ACC112 (cell line): ENCODE data around the gene MAGOHB.
"Not testable (repeated sequence)": the region's sequence is repeated elsewhere in the genome, so short reads cannot be mapped to it uniquely, and the experiment has no call there.

Experiments used
- H2AFZ ChIP-seq: fragments of 200-600 bp; sonication (generic); one replicate; pipeline ENCODE4 v1.6.0; 2017; ENCODE audit warnings: antibody characterized with exemption, low read length; ENCODE audit not compliant: unreplicated experiment
- H3K27ac ChIP-seq: fragments of 200-600 bp; sonication (generic); 2 replicates; pipeline ENCODE4 v1.5.1; 2014; ENCODE audit warnings: low read depth, mild to moderate bottlenecking, antibody characterized with exemption, low read length, moderate library complexity
- H3K27me3 ChIP-seq: fragments of 200-600 bp; sonication (generic); 2 replicates; pipeline ENCODE4 v1.6.1; 2014; ENCODE audit warnings: mild to moderate bottlenecking, antibody characterized with exemption, low read length, moderate library complexity, mixed read lengths; ENCODE audit not compliant: insufficient read depth
- H3K36me3 ChIP-seq: fragments of 200-600 bp; sonication (generic); 2 replicates; pipeline ENCODE4 v1.6.1; 2016; ENCODE audit warnings: mild to moderate bottlenecking, antibody characterized with exemption, low read length, moderate library complexity, mixed read lengths; ENCODE audit not compliant: insufficient read depth
- H3K4me1 ChIP-seq: fragments of 200-600 bp; sonication (generic); one replicate; pipeline ENCODE4 v1.6.1; 2016; ENCODE audit warnings: low read length, mixed read lengths; ENCODE audit not compliant: insufficient read depth, unreplicated experiment, control insufficient read depth
- H3K4me3 ChIP-seq: fragments of 200-600 bp; sonication (generic); 2 replicates; pipeline ENCODE4 v1.5.1; 2014; ENCODE audit warnings: mild to moderate bottlenecking, low read depth, low read length
- H3K79me2 ChIP-seq: fragments of 200-600 bp; sonication (generic); one replicate; pipeline ENCODE4 v1.6.0; 2016; ENCODE audit warnings: low read length; ENCODE audit not compliant: control insufficient read depth, unreplicated experiment, insufficient read depth

Gene MAGOHB

GRCh38 chr12:10582704-10583103 lies 30.7 kb downstream of the MAGOHB start:
- H3K27me3 ChIP-seq: no peaks in the 10 kb centered on the region
- no peak overlapping the region for H2AFZ ChIP-seq
- no peak overlapping the region for H3K4me3 ChIP-seq
- no peak overlapping the region for H3K27ac ChIP-seq
- H3K36me3 ChIP-seq: peaks cover 10% of the 10 kb centered on the region
- no peaks in the 10 kb centered on the region for H3K79me2 ChIP-seq
- H3K4me1 ChIP-seq: no peaks in the 10 kb centered on the region

DNA sequence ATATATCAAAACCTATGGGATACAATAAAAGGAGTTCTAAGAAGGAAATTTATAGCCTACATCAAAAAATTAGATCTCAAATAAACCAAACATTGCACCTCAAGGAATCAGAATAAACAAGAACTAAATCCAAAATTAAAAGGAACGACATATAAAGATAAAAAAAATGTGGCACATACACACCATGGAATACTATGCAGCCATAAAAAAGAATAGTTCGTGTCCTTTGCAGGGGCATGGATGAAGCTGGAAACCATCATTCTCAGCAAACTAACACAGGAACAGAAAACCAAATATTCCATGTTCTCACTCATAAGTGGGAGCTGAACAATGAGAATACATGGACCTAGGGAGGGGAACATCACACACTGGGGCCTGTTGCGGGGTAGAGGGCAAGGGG lies 31.3 kb downstream of the MAGOHB start:
- H3K27ac ChIP-seq, H3K36me3 ChIP-seq, H2AFZ ChIP-seq, H3K79me2 ChIP-seq, H3K4me1 ChIP-seq, H3K4me3 ChIP-seq, H3K27me3 ChIP-seq: not testable (repeated sequence)

DNA sequence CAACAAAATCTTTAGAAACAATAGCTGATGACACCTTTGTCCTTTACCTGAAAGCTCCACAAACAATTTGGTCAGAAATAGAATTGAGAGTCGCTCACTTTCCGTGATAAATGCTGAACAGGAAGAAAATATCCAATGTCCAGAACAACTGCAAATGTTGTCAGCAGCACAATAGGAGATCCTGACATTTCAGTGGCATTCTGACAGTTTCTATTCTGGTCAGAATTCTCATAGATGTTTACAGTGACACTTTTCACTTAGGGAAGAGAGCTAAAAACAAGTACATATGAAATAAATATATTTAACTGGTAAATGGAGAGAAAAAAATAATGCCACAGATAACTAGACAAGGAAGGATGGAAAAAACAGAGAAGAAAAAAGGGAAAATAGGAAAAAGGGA lies 39.1 kb downstream of the MAGOHB start:
- peaks cover 6% of the 10 kb centered on the region for H3K4me1 ChIP-seq
- no peaks in the 10 kb centered on the region for H3K79me2 ChIP-seq
- no peaks in the 10 kb centered on the region for H3K27me3 ChIP-seq
- no peak overlapping the region for H3K27ac ChIP-seq
- no peak overlapping the region for H3K4me3 ChIP-seq
- H2AFZ ChIP-seq: no peak overlapping the region
- H3K36me3 ChIP-seq: no peaks in the 10 kb centered on the region

DNA sequence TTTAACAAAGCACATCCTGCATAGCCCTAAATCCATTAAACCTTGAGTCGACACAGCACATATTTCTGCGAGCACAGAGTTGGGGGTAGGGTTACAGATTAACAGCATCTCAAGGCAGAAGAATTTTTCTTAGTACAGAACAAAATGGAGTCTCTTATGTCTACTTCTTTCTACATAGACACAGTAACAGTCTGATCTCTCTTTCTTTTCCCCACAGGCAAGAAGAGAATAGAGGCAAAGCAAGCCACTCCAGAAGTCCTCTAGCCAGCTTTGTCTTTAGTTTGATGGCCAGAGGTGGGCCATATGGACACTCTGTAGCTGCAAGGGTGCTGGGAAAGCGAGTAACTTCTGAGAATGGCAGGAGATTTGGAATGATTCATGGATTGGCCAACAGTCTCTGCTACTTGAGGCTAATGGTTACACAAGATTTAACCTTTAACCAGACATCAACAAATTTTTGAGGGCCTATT lies 41.4 kb downstream of the MAGOHB start:
- H2AFZ ChIP-seq, H3K79me2 ChIP-seq: not testable (repeated sequence)
- H3K27ac ChIP-seq: 0 out of 2 replicates have a peak overlapping the region, but pooled peaks have one; percentile 17

DNA sequence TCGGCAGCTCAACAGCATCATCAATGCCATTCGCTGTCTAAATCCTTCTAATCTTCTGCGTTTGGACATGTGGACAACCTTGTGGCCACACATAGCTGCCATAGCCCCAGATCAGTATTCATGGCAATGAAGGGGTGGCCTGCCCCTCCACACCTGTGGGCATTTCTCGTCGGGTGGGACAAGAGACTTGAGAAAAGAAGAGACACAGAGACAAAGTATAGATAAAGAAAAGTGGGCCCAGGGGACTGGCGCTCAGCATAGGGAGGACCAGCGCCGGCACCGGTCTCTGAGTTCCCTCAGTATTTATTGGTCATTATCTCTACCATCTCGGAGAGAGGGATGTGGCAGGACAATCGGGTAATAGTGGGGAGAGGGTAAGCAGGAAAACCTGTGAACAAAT lies 42.3 kb downstream of the MAGOHB start:
- peaks cover 6% of the 10 kb centered on the region for H3K4me1 ChIP-seq
- no peak overlapping the region for H2AFZ ChIP-seq
- H3K36me3 ChIP-seq: no peaks in the 10 kb centered on the region
- no peak overlapping the region for H3K27ac ChIP-seq
- no peaks in the 10 kb centered on the region for H3K79me2 ChIP-seq
- no peaks in the 10 kb centered on the region for H3K27me3 ChIP-seq
- H3K4me3 ChIP-seq: no peak overlapping the region

More for the DNA sequence above, 41.4 kb downstream of the MAGOHB start:
- H3K4me1 ChIP-seq, H3K36me3 ChIP-seq, H3K27me3 ChIP-seq, H3K4me3 ChIP-seq: not testable (repeated sequence)

DNA sequence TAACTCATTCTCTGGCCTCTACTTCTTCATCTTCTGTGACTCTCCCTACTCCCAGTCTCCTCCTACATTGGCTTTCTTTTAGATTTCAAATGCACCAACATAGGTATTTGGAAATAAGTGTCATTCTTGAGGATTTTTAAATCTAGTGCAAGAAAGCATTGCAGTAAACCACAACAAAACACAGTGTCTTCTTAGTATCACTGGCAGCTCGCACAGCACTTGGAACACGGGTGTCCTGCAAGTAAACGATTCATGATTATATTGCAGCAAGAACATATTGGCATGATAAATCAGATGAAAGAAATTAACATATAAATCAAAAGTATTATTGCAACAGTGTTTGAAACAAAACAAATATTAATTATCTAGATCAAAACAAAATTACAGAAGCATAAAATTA lies 45.6 kb downstream of the MAGOHB start:
- H3K27me3 ChIP-seq: no peaks in the 10 kb centered on the region
- no peak overlapping the region for H2AFZ ChIP-seq
- H3K27ac ChIP-seq: no peak overlapping the region
- H3K79me2 ChIP-seq: no peaks in the 10 kb centered on the region
- peaks cover 3% of the 10 kb centered on the region for H3K4me1 ChIP-seq
- H3K36me3 ChIP-seq: no peaks in the 10 kb centered on the region
- no peak overlapping the region for H3K4me3 ChIP-seq

DNA sequence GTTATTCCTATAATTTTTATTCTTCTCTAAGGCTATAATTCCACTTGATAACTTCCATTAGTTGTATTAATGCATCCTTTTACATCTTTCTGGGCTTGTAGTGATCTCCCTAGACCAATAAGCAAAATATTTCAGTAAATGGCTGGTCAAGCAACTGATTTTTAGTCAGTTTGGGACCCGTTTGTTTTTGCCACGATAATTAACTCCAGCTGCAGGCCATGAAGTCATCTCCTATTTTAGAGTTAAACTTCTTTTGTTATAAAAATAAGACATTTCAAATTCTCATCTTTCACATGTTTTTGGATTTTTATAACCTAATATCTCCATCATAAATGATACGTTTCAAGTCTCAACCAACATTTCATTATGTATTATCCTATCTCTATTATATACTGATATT lies 49.4 kb downstream of the MAGOHB start:
- H3K4me1 ChIP-seq: peaks cover 5% of the 10 kb centered on the region

GRCh38 chr12:10563002-10563401 lies 50.4 kb downstream of the MAGOHB start:
- Histone ChIP-seq H3K36me3 (no peaks in the 10 kb centered on the region), H2AFZ (no peak overlapping the region), H3K27me3 (no peaks in the 10 kb centered on the region), H3K27ac (no peak overlapping the region), H3K79me2 (no peaks in the 10 kb centered on the region), H3K4me3 (no peak overlapping the region), H3K4me1 (peaks cover 5% of the 10 kb centered on the region)

More for the DNA sequence above, 49.4 kb downstream of the MAGOHB start:
- H3K36me3 ChIP-seq: no peaks in the 10 kb centered on the region
- no peak overlapping the region for H3K4me3 ChIP-seq
- H3K79me2 ChIP-seq: no peaks in the 10 kb centered on the region
- H3K27me3 ChIP-seq: no peaks in the 10 kb centered on the region
- no peak overlapping the region for H2AFZ ChIP-seq
- H3K27ac ChIP-seq: no peak overlapping the region

GRCh38 chr12:10562306-10562933 lies 51.0 kb downstream of the MAGOHB start:
- H3K27me3 ChIP-seq: no peaks in the 10 kb centered on the region
- H3K36me3 ChIP-seq: no peaks in the 10 kb centered on the region
- H3K27ac ChIP-seq: no peak overlapping the region
- H3K4me3 ChIP-seq: no peak overlapping the region
- no peak overlapping the region for H2AFZ ChIP-seq
- no peaks in the 10 kb centered on the region for H3K79me2 ChIP-seq
- peaks cover 5% of the 10 kb centered on the region for H3K4me1 ChIP-seq

DNA sequence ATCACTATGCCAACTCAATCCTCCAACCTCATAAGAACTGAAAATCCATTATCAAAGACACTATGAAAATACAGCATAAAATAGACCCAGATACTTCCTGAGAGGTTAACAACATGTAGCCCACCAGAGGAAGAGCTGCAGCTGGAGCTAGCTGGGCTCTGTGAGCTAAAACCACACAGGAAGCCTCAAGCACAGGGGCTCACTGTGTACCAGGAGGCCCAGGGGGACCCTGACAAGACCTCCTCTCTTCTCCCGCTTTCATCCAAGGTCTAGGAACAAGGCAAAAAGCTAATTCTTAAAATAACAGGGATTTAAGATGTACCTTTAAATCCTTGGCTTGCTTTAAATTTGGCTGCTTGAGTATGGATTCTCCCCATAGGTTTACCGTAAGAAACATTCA lies 54.2 kb downstream of the MAGOHB start:
- Histone ChIP-seq H3K27ac (no peak overlapping the region), H3K4me1 (peaks cover 5% of the 10 kb centered on the region), H3K36me3 (no peaks in the 10 kb centered on the region), H3K79me2 (no peaks in the 10 kb centered on the region), H3K4me3 (no peak overlapping the region), H3K27me3 (no peaks in the 10 kb centered on the region), H2AFZ (no peak overlapping the region)

DNA sequence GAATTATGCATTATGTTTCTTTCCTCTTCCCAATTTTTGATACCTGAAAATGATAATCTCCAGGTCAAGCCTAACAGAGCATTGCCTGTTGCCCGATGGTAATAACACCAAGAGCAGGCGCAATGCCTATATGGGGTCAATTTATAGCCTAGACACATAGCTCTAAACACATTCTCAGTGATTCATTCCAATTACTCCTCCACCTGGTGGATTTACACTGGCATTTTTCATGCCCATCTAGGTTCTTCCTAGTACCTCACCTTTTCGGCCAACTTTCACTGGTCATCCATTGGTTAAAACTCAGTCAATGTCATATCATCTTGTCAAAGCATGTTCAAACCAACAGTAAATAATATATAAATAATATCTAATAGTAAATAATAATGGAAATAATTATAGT lies 54.6 kb downstream of the MAGOHB start:
- no peak overlapping the region for H3K27ac ChIP-seq
- H3K4me3 ChIP-seq: no peak overlapping the region
- H3K79me2 ChIP-seq: no peaks in the 10 kb centered on the region
- H3K4me1 ChIP-seq: peaks cover 5% of the 10 kb centered on the region
- H2AFZ ChIP-seq: no peak overlapping the region
- H3K27me3 ChIP-seq: no peaks in the 10 kb centered on the region
- H3K36me3 ChIP-seq: no peaks in the 10 kb centered on the region
